Subcutaneous abdominal adipose tissue (tissue), 5 donors: ENCODE measurements around the gene ANXA1.

Experiments
- H3K27ac ChIP-seq: one replicate; pipeline ENCODE4 v1.7.0; 2013; ENCODE audit warnings: low read depth, mild to moderate bottlenecking, inconsistent platforms, low read length, moderate library complexity
- H3K27me3 ChIP-seq, 5 donors: one replicate each; pipeline ENCODE4 v1.7.0; 2013; ENCODE audit warnings: low read length in 5 of 5, inconsistent platforms in 1 of 5; ENCODE audit not compliant: control insufficient read depth in 5 of 5, insufficient read depth in 4 of 5
- H3K36me3 ChIP-seq, 5 donors: one replicate each; pipeline ENCODE4 v1.7.0; 2013; ENCODE audit warnings: low read length in 5 of 5; ENCODE audit not compliant: control insufficient read depth in 5 of 5, insufficient read depth in 5 of 5
- H3K4me1 ChIP-seq, 5 donors: one replicate each; pipeline ENCODE4 v1.7.0; 2013; ENCODE audit warnings: low read length in 5 of 5, mild to moderate bottlenecking in 3 of 5, moderate library complexity in 1 of 5; ENCODE audit not compliant: control insufficient read depth in 5 of 5, insufficient read depth in 5 of 5
- H3K4me3 ChIP-seq, 5 donors: one replicate each; pipeline ENCODE4 v1.7.0; 2013; ENCODE audit warnings: low read length in 5 of 5, low read depth in 1 of 5
- H3K9ac ChIP-seq, 5 donors: one replicate each; pipeline ENCODE4 v1.7.0; 2013; ENCODE audit warnings: low read length in 5 of 5, mild to moderate bottlenecking in 4 of 5, moderate library complexity in 3 of 5
- H3K9me3 ChIP-seq, 5 donors: one replicate each; pipeline ENCODE4 v1.7.0; 2013; ENCODE audit warnings: low read length in 5 of 5; ENCODE audit not compliant: control insufficient read depth in 5 of 5
- donor health status: healthy.
- donor health status: healthy.
- donor health status: healthy.
- donor health status: healthy.
- donor health status: healthy.

ANXA1 gene

DNA sequence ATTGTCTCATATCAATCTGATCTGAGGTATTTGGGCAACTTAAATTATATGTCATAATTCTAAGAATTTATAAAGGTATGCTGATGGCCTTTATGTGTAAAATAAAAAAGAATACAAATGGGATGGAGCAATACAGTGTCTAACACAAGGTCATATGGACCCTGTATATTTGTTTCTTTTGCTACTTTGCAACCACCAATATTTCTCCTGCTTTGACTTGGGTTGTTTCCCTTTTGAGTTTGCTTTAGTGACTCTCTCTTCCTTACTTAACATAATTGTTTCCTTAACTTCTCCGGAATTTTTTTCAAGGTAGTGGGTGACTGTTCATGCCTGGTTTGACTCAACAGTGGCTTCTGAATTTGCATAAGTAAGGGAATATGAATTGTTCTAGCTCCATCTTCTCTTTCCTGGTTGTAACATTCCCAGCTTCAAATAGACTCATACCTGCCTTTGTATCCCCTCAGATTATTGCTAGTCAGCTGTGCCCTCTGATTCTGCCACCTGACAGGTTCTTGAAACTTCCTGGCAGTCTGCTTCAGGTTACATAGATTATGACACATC is 30.2 kb upstream of the ANXA1 start:
- H3K4me3 ChIP-seq, result no peak overlapping the region
- H3K36me3 ChIP-seq, result no peaks in the 10 kb centered on the region
- no peak overlapping the region for H3K9ac ChIP-seq
- H3K27ac ChIP-seq, result no peak overlapping the region
- no peaks in the 10 kb centered on the region for H3K27me3 ChIP-seq
- H3K9me3 ChIP-seq, result no peaks in the 10 kb centered on the region
- H3K4me1 ChIP-seq, result no peaks in the 10 kb centered on the region

GRCh38 chr9:73125651-73126050 is 26.0 kb upstream of the ANXA1 start:
- no peak overlapping the region for H3K4me3 ChIP-seq
- H3K27ac ChIP-seq, result no peak overlapping the region
- H3K9me3 ChIP-seq, result no peaks in the 10 kb centered on the region
- peaks cover 0 to 14% (median 0%) of the 10 kb centered on the region in 5 donors for H3K4me1 ChIP-seq
- no peaks in the 10 kb centered on the region for H3K27me3 ChIP-seq
- no peaks in the 10 kb centered on the region for H3K36me3 ChIP-seq
- H3K9ac ChIP-seq, result no peak overlapping the region

DNA sequence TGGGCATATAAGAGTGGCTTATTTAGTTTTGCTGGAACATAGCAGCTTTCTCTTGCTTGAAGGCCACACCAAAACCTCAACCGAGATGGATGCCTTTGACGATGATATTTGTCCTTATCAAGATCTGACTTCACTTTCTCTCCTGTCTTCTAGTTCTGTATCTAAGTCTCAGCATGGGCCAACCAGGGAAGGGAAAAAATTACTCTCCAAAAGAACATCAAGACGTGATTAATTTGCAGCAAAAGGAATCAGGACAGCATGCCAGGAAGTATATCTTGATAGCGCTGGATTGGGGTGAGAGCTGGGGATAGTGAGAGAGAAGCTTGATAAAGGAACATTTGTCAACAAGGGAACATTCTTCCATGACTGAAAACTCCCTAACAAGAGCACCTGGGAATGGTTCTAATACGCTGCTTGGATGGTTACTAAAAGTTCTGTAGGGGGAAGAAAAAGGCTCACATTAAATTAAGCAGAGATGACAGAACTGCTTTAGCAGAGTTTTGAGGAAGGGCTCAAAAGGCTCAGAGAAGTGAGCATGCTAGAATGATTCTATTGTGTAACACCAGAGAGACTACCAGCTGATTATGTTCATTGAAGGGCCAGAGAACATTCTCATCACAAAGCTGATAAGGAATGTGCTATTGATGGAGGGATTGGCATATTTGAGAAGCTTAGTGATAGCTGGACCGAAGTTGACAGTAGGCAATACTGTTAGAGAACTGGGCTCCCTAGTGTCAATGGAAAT is 21.6 kb upstream of the ANXA1 start:
- Histone ChIP-seq H3K4me1 (peaks cover 0 to 26% (median 15%) of the 10 kb centered on the region in 5 donors), H3K27me3 (no peaks in the 10 kb centered on the region), H3K9me3 (no peaks in the 10 kb centered on the region), H3K4me3 (no peak overlapping the region), H3K27ac (no peak overlapping the region), H3K36me3 (no peaks in the 10 kb centered on the region), H3K9ac (no peak overlapping the region)

- Histone ChIP-seq H3K27ac (peak overlapping the region; percentile 89), H3K4me3 (peak overlapping the region; percentile 64 to 81 (median 78)), H3K36me3 (no peaks in the 10 kb centered on the region), H3K9me3 (no peaks in the 10 kb centered on the region), H3K4me1 (peaks cover 0 to 28% (median 15%) of the 10 kb centered on the region in 5 donors), H3K9ac (peak overlapping the region; percentile 22 to 90 (median 72)), H3K27me3 (no peaks in the 10 kb centered on the region)
Measured at GRCh38 chr9:73131461-73131860, 20.2 kb upstream of the ANXA1 start.

DNA sequence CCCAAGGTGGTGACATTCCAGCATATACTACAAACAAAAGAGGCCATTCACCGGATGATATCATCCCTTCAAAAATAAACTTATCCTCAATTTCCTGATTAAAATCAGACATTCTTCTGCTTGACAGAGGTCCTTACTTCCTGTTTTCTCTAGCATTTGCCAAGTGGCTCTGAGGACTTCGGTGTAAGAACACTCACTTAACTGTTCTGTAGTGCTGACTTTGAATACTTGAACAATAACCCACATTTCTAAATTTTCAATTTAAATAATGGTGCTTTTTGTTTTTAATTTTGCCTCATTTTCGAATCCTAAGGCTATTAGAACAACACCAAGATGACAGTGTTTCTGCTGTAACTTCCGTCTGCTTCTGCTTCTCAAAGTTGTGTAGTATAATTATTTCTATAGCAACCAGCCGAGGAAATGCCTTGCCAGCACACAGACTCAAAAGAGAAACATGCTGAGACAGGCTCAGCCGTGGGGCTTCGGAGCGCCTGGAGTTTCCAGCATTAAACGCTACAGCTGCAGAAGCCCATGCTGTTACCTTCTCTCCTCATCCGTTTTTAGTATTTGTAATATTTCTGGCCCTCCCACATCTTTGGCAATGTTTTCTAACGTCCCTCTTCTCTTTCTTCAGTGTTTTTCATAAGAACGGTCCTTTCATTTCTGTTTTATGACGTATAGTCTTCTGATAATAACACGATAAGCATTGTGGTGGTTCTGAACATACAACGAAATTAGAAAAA is 19.5 kb upstream of the ANXA1 start:
- Histone ChIP-seq H3K4me1 (peaks cover 0 to 35% (median 19%) of the 10 kb centered on the region in 5 donors), H3K36me3 (no peaks in the 10 kb centered on the region), H3K9ac (peak overlapping the region; percentile 51 to 90 (median 72)), H3K27ac (peak overlapping the region; percentile 89), H3K4me3 (peak overlapping the region; percentile 64 to 81 (median 78)), H3K9me3 (no peaks in the 10 kb centered on the region), H3K27me3 (no peaks in the 10 kb centered on the region)

- Histone ChIP-seq H3K4me1 (peaks cover 0 to 44% (median 28%) of the 10 kb centered on the region in 5 donors), H3K27ac (peak overlapping the region; percentile 89), H3K9ac (peak overlapping the region in 3 of 5 donors; percentile 72 to 90 (median 83))
Measured at GRCh38 chr9:73133022-73133651, 18.5 kb upstream of the ANXA1 start.

DNA sequence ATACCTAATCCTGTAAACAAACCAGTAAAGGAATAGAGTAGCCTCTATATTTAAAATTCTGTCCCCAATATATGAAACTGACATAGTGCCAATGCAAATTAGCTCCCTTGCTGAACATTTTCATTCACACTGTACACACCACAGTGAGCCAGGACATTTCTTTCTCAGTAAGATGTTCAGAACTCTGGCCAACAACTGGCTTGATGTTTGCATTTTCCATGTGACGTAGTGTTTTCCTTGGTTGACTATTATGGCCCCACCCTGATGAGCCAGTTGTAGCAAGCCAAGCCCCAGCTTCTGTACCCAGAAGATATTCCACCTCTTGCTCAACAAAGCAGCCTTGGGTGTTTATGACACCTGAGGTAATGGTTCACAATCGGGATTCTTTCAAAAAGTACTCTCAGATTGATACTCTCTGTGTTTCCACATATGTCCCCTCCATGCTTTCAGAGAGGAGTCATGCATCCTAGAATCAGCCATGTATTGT is 17.7 kb upstream of the ANXA1 start:
- Histone ChIP-seq H3K4me3 (no peak overlapping the region), H3K9ac (no peak overlapping the region), H3K9me3 (no peaks in the 10 kb centered on the region), H3K36me3 (no peaks in the 10 kb centered on the region), H3K27ac (peak overlapping the region; percentile 7), H3K27me3 (no peaks in the 10 kb centered on the region), H3K4me1 (peaks cover 0 to 52% (median 32%) of the 10 kb centered on the region in 5 donors)

More at GRCh38 chr9:73133022-73133651, 18.5 kb upstream of the ANXA1 start:
- Histone ChIP-seq H3K9me3 (no peaks in the 10 kb centered on the region), H3K36me3 (no peaks in the 10 kb centered on the region), H3K4me3 (peak overlapping the region in 4 of 5 donors; percentile 64 to 81 (median 78)), H3K27me3 (no peaks in the 10 kb centered on the region)

- H3K36me3 ChIP-seq, result no peaks in the 10 kb centered on the region
- no peak overlapping the region for H3K4me3 ChIP-seq
- peaks cover 0 to 49% (median 21%) of the 10 kb centered on the region in 5 donors for H3K4me1 ChIP-seq
- no peaks in the 10 kb centered on the region for H3K27me3 ChIP-seq
- H3K9me3 ChIP-seq, result no peaks in the 10 kb centered on the region
- H3K9ac ChIP-seq, result no peak overlapping the region
- H3K27ac ChIP-seq, result no peak overlapping the region
Measured at GRCh38 chr9:73135394-73135793, 16.3 kb upstream of the ANXA1 start.

DNA sequence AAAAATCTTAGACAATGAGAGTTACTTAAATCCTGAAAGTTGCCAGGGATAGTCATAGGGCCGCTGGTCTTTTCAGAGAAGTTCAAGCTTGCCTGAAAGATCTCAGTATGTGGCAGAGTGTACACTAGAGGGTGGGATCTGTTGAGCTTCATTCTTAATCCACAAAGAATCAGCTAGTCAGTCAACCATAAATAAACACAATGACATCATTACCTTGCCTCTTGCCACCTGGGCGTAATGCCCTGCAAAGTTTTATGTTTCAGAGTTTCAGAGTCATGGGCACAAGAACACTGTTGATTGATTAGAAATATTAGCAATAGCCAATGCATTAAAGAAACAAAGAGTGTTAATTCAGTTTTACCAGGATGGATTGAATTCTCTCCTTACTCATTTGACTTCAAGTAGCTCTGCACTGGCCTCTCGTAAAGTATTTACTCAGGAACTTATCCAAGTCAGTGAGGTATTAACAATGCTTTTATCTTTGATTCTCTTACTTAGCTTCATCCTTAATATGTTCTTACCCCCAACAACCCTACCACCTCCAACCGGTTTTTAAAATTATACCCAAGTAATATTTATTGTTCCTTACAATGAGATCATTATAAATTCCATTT is 14.3 kb upstream of the ANXA1 start:
- no peaks in the 10 kb centered on the region for H3K27me3 ChIP-seq
- H3K36me3 ChIP-seq, result no peaks in the 10 kb centered on the region
- H3K9me3 ChIP-seq, result no peaks in the 10 kb centered on the region
- H3K27ac ChIP-seq, result peak overlapping the region; percentile 60
- H3K9ac ChIP-seq, result peak overlapping the region in 1 of 5 donors; percentile 46
- H3K4me3 ChIP-seq, result peak overlapping the region in 1 of 5 donors; percentile 35
- H3K4me1 ChIP-seq, result peaks cover 0 to 56% (median 29%) of the 10 kb centered on the region in 5 donors
